SHP77 treated with DMSO at 0.1 percent for 48 hours (cell line): ENCODE measurements around the gene AIG1.
"Not testable (repeated sequence)": the region's sequence is repeated elsewhere in the genome, so short reads cannot be mapped to it uniquely, and the experiment has no call there.

Experiments
- DNase-seq: peaks from one replicate; lab custom pipeline; 2025; lab: John Stamatoyannopoulos, UW

AIG1 gene

GRCh38 chr6:143166247-143166695 is 105.6 kb downstream of the AIG1 start:
- no peak for DNase-seq

GRCh38 chr6:143167224-143167623 is 106.5 kb downstream of the AIG1 start:
- DNase-seq, result no peak

GRCh38 chr6:143168396-143168816 is 107.7 kb downstream of the AIG1 start:
- not testable (repeated sequence) for DNase-seq

GRCh38 chr6:143169440-143169839 is 108.8 kb downstream of the AIG1 start:
- no peak for DNase-seq

- DNase-seq, result no peak
These were observed 113.8 kb downstream of the AIG1 start for GRCh38 chr6:143174516-143174915.

- no peak for DNase-seq
These were observed 114.3 kb downstream of the AIG1 start for GRCh38 chr6:143174951-143175350.

GRCh38 chr6:143176090-143177021 is 115.7 kb downstream of the AIG1 start:
- DNase-seq, result no peak

GRCh38 chr6:143177706-143178105 is 117.0 kb downstream of the AIG1 start:
- no peak for DNase-seq

GRCh38 chr6:143179096-143179495 is 118.4 kb downstream of the AIG1 start:
- DNase-seq, result no peak

- no peak for DNase-seq
These were observed 119.4 kb downstream of the AIG1 start for GRCh38 chr6:143179901-143180612.

GRCh38 chr6:143180826-143181225 is 120.1 kb downstream of the AIG1 start:
- DNase-seq, result no peak

- no peak for DNase-seq
These were observed 123.0 kb downstream of the AIG1 start for GRCh38 chr6:143183666-143184065.

- no peak for DNase-seq
These were observed 124.6 kb downstream of the AIG1 start for GRCh38 chr6:143185288-143185687.

- no peak for DNase-seq
These were observed 126.7 kb downstream of the AIG1 start for GRCh38 chr6:143187238-143187923.

GRCh38 chr6:143188292-143188691 is 127.6 kb downstream of the AIG1 start:
- DNase-seq, result no peak

- DNase-seq, result no peak
These were observed 130.7 kb downstream of the AIG1 start for GRCh38 chr6:143191361-143191760.

- DNase-seq, result no peak
These were observed 132.1 kb downstream of the AIG1 start for GRCh38 chr6:143192766-143193165.

- no peak for DNase-seq
These were observed 132.9 kb downstream of the AIG1 start for GRCh38 chr6:143193571-143194094.

GRCh38 chr6:143194095-143194589 is 133.5 kb downstream of the AIG1 start:
- DNase-seq, result no peak

- no peak for DNase-seq
These were observed 134.7 kb downstream of the AIG1 start for GRCh38 chr6:143195349-143195845.

GRCh38 chr6:143196525-143197225 is 136.0 kb downstream of the AIG1 start:
- DNase-seq, result no peak
